Measurements from ENCODE around the gene ZCCHC7.

Gene ZCCHC7

GRCh38 chr9:37342895-37343294 is 222.5 kb downstream of the ZCCHC7 start:
- no peak for DNase-seq

GRCh38 chr9:37343724-37344123 is 223.3 kb downstream of the ZCCHC7 start:
- DNase-seq = no peak

- no peak for DNase-seq
These were observed 224.7 kb downstream of the ZCCHC7 start for GRCh38 chr9:37345038-37345437.

- no peak for DNase-seq
These were observed 228.5 kb downstream of the ZCCHC7 start for GRCh38 chr9:37348917-37349316.

GRCh38 chr9:37350486-37351190 is 230.3 kb downstream of the ZCCHC7 start:
- no peak for DNase-seq

GRCh38 chr9:37353791-37354190 is 233.4 kb downstream of the ZCCHC7 start:
- DNase-seq = no peak

- DNase-seq = no peak
These were observed 242.1 kb downstream of the ZCCHC7 start for GRCh38 chr9:37362430-37362829.

GRCh38 chr9:37363124-37363523 is 242.8 kb downstream of the ZCCHC7 start:
- no peak for DNase-seq

GRCh38 chr9:37364136-37364535 is 243.8 kb downstream of the ZCCHC7 start:
- no peak for DNase-seq

- no peak for DNase-seq
These were observed 244.5 kb downstream of the ZCCHC7 start for GRCh38 chr9:37364751-37365360.

- no peak for DNase-seq
These were observed 249.3 kb downstream of the ZCCHC7 start for GRCh38 chr9:37369671-37370070.

- no peak for DNase-seq
These were observed 249.9 kb downstream of the ZCCHC7 start for GRCh38 chr9:37370282-37370681.

GRCh38 chr9:37370968-37371563 is 250.7 kb downstream of the ZCCHC7 start:
- no peak for DNase-seq

GRCh38 chr9:37371565-37372464 is 251.4 kb downstream of the ZCCHC7 start:
- DNase-seq = no peak

GRCh38 chr9:37372839-37373238 is 252.5 kb downstream of the ZCCHC7 start:
- DNase-seq = no peak

GRCh38 chr9:37373621-37374020 is 253.2 kb downstream of the ZCCHC7 start:
- no peak for DNase-seq

GRCh38 chr9:37374892-37375291 is 254.5 kb downstream of the ZCCHC7 start:
- no peak for DNase-seq

- DNase-seq = no peak
These were observed 257.6 kb downstream of the ZCCHC7 start for GRCh38 chr9:37377688-37378612.

GRCh38 chr9:37378613-37379004 is 258.2 kb downstream of the ZCCHC7 start:
- DNase-seq = no peak

GRCh38 chr9:37379835-37380234 is 259.5 kb downstream of the ZCCHC7 start:
- DNase-seq = no peak

GRCh38 chr9:37380570-37380969 is 260.2 kb downstream of the ZCCHC7 start:
- DNase-seq = no peak

- DNase-seq = no peak
These were observed 260.8 kb downstream of the ZCCHC7 start for GRCh38 chr9:37381094-37381741.

Measured in retina (tissue), 1 donor.